Measurements from ENCODE around the gene ADM2.
A peak's percentile ranks its signal among the peaks of the same experiment; 100 is the strongest.

The ADM2 gene

GRCh38 chr22:50527921-50528681 lies 46.8 kb downstream of the ADM2 start:
- Histone ChIP-seq H3K36me3 (ENCODE audit: insufficient read depth, low read depth, low read length) (peaks cover 14% of the 10 kb centered on the region; the same call in 1 of the 2 replicates), H3K27ac (ENCODE audit: low read length) (no peak overlapping the region), H3K4me1 (ENCODE audit: insufficient read depth, low read length) (peaks cover 3% of the 10 kb centered on the region; the same call in 1 of the 2 replicates), H3K9me3 (ENCODE audit: insufficient read depth, low read depth, low read length) (no peaks in the 10 kb centered on the region), H3K9ac (ENCODE audit: low read depth, low read length) (no peak overlapping the region), H3K4me3 (ENCODE audit: low read length) (no peak overlapping the region), H3K27me3 (ENCODE audit: insufficient read depth, low read length) (peaks cover 67% of the 10 kb centered on the region)

- Histone ChIP-seq H3K9me3 (ENCODE audit: insufficient read depth, low read depth, low read length) (no peaks in the 10 kb centered on the region), H3K4me1 (ENCODE audit: insufficient read depth, low read length) (peaks cover 3% of the 10 kb centered on the region; the same call in 1 of the 2 replicates), H3K36me3 (ENCODE audit: insufficient read depth, low read depth, low read length) (peaks cover 7% of the 10 kb centered on the region; the same call in 1 of the 2 replicates), H3K4me3 (ENCODE audit: low read length) (no peak overlapping the region), H3K27ac (ENCODE audit: low read length) (no peak overlapping the region), H3K9ac (ENCODE audit: low read depth, low read length) (no peak overlapping the region), H3K27me3 (ENCODE audit: insufficient read depth, low read length) (peaks cover 75% of the 10 kb centered on the region)
Measured at GRCh38 chr22:50528682-50529415, 47.5 kb downstream of the ADM2 start.

- H3K9ac ChIP-seq (ENCODE audit: low read depth, low read length) = no peak overlapping the region
- 0 out of 2 replicates have a peak, but pooled peaks cover under 1% of the 10 kb centered on the region for H3K36me3 ChIP-seq (ENCODE audit: insufficient read depth, low read depth, low read length)
- no peak overlapping the region for H3K4me3 ChIP-seq (ENCODE audit: low read length)
- no peak overlapping the region for H3K27ac ChIP-seq (ENCODE audit: low read length)
- H3K27me3 ChIP-seq (ENCODE audit: insufficient read depth, low read length) = peaks cover 76% of the 10 kb centered on the region
- no peaks in the 10 kb centered on the region for H3K9me3 ChIP-seq (ENCODE audit: insufficient read depth, low read depth, low read length)
- peaks cover 3% of the 10 kb centered on the region; the same call in 1 of the 2 replicates for H3K4me1 ChIP-seq (ENCODE audit: insufficient read depth, low read length)
Measured at GRCh38 chr22:50529416-50529896, 48.1 kb downstream of the ADM2 start.

- Histone ChIP-seq H3K36me3 (ENCODE audit: insufficient read depth, low read depth, low read length) (no peaks in the 10 kb centered on the region), H3K27ac (ENCODE audit: low read length) (no peak within 1 kb of the TSS), H3K9me3 (ENCODE audit: insufficient read depth, low read depth, low read length) (no peaks in the 10 kb centered on the region), H3K4me3 (ENCODE audit: low read length) (peak within 1 kb of the TSS; percentile 61; the same call in 1 of the 2 replicates), H3K27me3 (ENCODE audit: insufficient read depth, low read length) (peaks cover 76% of the 10 kb centered on the region), H3K4me1 (ENCODE audit: insufficient read depth, low read length) (peaks cover 3% of the 10 kb centered on the region; the same call in 1 of the 2 replicates), H3K9ac (ENCODE audit: low read depth, low read length) (no peak within 1 kb of the TSS)
Measured at GRCh38 chr22:50529897-50530579, 48.7 kb downstream of the ADM2 start, which contains the start of gene TYMP. TYMP (minus strand) TSS chr22:50530012; CDS start chr22:50529709, 303 bp downstream.

- Histone ChIP-seq H3K36me3 (ENCODE audit: insufficient read depth, low read depth, low read length) (no peaks in the 10 kb centered on the region), H3K9me3 (ENCODE audit: insufficient read depth, low read depth, low read length) (no peaks in the 10 kb centered on the region), H3K9ac (ENCODE audit: low read depth, low read length) (no peak overlapping the region), H3K27me3 (ENCODE audit: insufficient read depth, low read length) (peaks cover 76% of the 10 kb centered on the region), H3K4me1 (ENCODE audit: insufficient read depth, low read length) (peaks cover 3% of the 10 kb centered on the region; the same call in 1 of the 2 replicates), H3K4me3 (ENCODE audit: low read length) (peak overlapping the region; percentile 61; the same call in 1 of the 2 replicates), H3K27ac (ENCODE audit: low read length) (no peak overlapping the region)
Measured at GRCh38 chr22:50530580-50530876, 49.2 kb downstream of the ADM2 start.

- no peak overlapping the region for H3K27ac ChIP-seq (ENCODE audit: low read length)
- H3K4me3 ChIP-seq (ENCODE audit: low read length) = peak overlapping the region; percentile 61
- H3K27me3 ChIP-seq (ENCODE audit: insufficient read depth, low read length) = peaks cover 76% of the 10 kb centered on the region
- peaks cover 3% of the 10 kb centered on the region; the same call in 1 of the 2 replicates for H3K4me1 ChIP-seq (ENCODE audit: insufficient read depth, low read length)
- H3K36me3 ChIP-seq (ENCODE audit: insufficient read depth, low read depth, low read length) = no peaks in the 10 kb centered on the region
- no peaks in the 10 kb centered on the region for H3K9me3 ChIP-seq (ENCODE audit: insufficient read depth, low read depth, low read length)
- H3K9ac ChIP-seq (ENCODE audit: low read depth, low read length) = no peak overlapping the region
Measured at GRCh38 chr22:50530877-50531545, 49.7 kb downstream of the ADM2 start.

GRCh38 chr22:50531546-50531961 lies 50.2 kb downstream of the ADM2 start:
- H3K4me3 ChIP-seq (ENCODE audit: low read length) = peak overlapping the region; percentile 61; the same call in 1 of the 2 replicates
- H3K27me3 ChIP-seq (ENCODE audit: insufficient read depth, low read length) = peaks cover 74% of the 10 kb centered on the region
- peaks cover 2% of the 10 kb centered on the region; the same call in 1 of the 2 replicates for H3K4me1 ChIP-seq (ENCODE audit: insufficient read depth, low read length)
- no peak overlapping the region for H3K27ac ChIP-seq (ENCODE audit: low read length)
- H3K36me3 ChIP-seq (ENCODE audit: insufficient read depth, low read depth, low read length) = no peaks in the 10 kb centered on the region
- H3K9ac ChIP-seq (ENCODE audit: low read depth, low read length) = no peak overlapping the region
- H3K9me3 ChIP-seq (ENCODE audit: insufficient read depth, low read depth, low read length) = no peaks in the 10 kb centered on the region

GRCh38 chr22:50531962-50532674 lies 50.8 kb downstream of the ADM2 start:
- peaks cover 68% of the 10 kb centered on the region for H3K27me3 ChIP-seq (ENCODE audit: insufficient read depth, low read length)
- no peak overlapping the region for H3K9ac ChIP-seq (ENCODE audit: low read depth, low read length)

GRCh38 chr22:50532824-50533796 lies 51.8 kb downstream of the ADM2 start:
- Histone ChIP-seq H3K27me3 (ENCODE audit: insufficient read depth, low read length) (peaks cover 66% of the 10 kb centered on the region), H3K9me3 (ENCODE audit: insufficient read depth, low read depth, low read length) (no peaks in the 10 kb centered on the region), H3K36me3 (ENCODE audit: insufficient read depth, low read depth, low read length) (no peaks in the 10 kb centered on the region), H3K4me3 (ENCODE audit: low read length) (no peak overlapping the region), H3K4me1 (ENCODE audit: insufficient read depth, low read length) (no peaks in the 10 kb centered on the region; the same call in 1 of the 2 replicates), H3K9ac (ENCODE audit: low read depth, low read length) (no peak overlapping the region), H3K27ac (ENCODE audit: low read length) (no peak overlapping the region)

More at GRCh38 chr22:50531962-50532674, 50.8 kb downstream of the ADM2 start:
- Histone ChIP-seq H3K4me3 (ENCODE audit: low read length) (peak overlapping the region; percentile 61; the same call in 1 of the 2 replicates), H3K27ac (ENCODE audit: low read length) (no peak overlapping the region), H3K4me1 (ENCODE audit: insufficient read depth, low read length) (no peaks in the 10 kb centered on the region; the same call in 1 of the 2 replicates), H3K36me3 (ENCODE audit: insufficient read depth, low read depth, low read length) (no peaks in the 10 kb centered on the region), H3K9me3 (ENCODE audit: insufficient read depth, low read depth, low read length) (no peaks in the 10 kb centered on the region)

Data from iPS-20b (cell line).